22Rv1 (cell line): ENCODE measurements around the gene SPIB.

Source experiments
- ZFX ChIP-seq: fragments of 450-650 bp; IDR thresholded peaks from 2 replicates; pipeline ENCODE4 v1.6.1; 2017; ENCODE audit warnings: antibody characterized with exemption, borderline replicate concordance
- TF ChIP-seq, protein P1 (sequence below): fragments of 450-650 bp; IDR thresholded peaks from 2 replicates; pipeline ENCODE4 v1.5.1; 2017; ENCODE audit warnings: mild to moderate bottlenecking

DNA sequence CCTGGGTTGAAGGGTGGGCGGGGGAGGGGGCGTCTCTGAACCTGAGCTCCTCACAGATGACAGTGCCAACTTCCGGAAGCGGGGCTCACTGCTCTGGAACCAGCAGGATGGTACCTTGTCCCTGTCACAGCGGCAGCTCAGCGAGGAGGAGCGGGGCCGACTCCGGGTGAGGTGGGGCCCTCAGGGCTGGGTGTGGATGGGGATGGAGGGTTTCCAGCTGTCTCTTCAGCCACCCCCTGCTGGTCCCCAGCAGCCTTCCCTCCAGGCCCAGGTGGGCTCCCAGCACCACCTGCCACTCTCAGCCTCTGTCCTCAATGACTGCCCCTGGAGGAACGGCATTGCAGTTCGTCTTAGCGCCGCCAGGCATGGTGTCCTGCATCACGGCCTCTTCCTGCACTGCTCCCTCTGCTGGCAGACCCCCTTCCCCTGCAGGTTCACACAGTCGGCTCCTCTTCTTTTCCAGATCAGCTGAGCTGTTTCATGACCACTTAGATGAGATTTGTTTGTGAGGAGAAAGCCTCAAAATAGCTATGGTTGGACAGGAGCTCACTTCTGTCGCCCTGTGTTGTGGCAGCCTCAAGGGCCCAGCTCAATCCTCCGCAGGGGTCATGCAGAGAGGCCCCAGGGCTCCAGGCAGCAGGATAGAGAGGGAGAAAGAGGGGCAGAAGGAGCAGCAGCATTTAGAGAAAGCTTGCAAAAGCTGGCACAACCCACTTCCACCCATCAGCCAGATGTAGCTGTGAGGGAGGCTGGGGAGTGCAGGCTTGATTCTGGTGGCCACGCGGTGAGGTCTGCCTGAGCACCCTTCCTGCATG lies 60.4 kb downstream of the SPIB start:
- TF ChIP-seq, protein P1, sequence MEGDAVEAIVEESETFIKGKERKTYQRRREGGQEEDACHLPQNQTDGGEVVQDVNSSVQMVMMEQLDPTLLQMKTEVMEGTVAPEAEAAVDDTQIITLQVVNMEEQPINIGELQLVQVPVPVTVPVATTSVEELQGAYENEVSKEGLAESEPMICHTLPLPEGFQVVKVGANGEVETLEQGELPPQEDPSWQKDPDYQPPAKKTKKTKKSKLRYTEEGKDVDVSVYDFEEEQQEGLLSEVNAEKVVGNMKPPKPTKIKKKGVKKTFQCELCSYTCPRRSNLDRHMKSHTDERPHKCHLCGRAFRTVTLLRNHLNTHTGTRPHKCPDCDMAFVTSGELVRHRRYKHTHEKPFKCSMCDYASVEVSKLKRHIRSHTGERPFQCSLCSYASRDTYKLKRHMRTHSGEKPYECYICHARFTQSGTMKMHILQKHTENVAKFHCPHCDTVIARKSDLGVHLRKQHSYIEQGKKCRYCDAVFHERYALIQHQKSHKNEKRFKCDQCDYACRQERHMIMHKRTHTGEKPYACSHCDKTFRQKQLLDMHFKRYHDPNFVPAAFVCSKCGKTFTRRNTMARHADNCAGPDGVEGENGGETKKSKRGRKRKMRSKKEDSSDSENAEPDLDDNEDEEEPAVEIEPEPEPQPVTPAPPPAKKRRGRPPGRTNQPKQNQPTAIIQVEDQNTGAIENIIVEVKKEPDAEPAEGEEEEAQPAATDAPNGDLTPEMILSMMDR, result peak; percentile 58
- no peak for TF ChIP-seq ZFX
